ENCODE measurements around the gene GPR55. TPM values are rescaled to one million over a fixed set of nuclear protein-coding genes. Genes with fewer than 3 reads are reported as not detected.
"Not testable (repeated sequence)": the region's sequence is repeated elsewhere in the genome, so short reads cannot be mapped to it uniquely, and the experiment has no call there.

Gene GPR55
- polyA plus RNA-seq, 4 donors, result 0.16 to 0.55 (median 0.29) TPM

DNA sequence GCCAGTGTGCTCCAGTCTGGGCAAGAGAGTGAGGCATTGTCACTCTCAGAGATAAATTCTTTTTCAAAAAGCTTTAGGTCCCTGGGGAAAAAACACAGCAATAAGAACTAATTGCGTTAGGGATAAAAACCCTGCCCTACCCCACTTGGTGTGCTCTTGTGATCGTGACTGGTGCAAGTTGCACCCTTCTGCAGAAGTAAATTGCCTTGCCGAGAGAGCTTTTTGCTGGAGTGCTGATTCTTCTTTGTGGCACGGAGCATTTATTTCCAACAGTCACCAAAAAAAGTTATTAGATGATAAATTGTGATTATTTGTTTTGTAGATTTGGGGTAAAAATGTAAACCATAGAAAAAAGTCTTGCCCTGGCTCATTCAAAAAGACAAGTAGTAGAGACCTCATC lies 12.3 kb upstream of the GPR55 start:
- no peak for DNase-seq (ENCODE audit: low read depth in 4 of 4, low spot score in 3 of 4)

DNA sequence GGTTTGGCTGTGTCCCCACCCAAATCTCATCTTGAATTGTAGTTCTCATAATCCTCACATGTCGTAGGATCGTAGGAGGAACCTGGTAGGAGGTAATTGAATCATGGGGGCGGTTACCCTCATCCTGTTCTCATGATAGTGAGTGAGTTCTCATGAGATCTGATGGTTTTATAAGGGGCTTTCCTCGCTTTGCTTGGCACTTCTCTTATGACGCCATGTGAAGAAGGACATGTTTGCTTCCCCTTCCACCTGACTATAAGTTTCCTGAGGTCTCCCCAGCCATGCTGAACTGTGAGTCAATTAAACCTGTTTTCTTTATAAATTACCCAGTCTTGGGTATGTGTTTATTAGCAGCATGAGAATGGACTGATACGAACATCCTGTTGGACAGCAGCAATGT lies 11.2 kb upstream of the GPR55 start:
- not testable (repeated sequence) for DNase-seq (ENCODE audit: low read depth in 4 of 4, low spot score in 3 of 4)

DNA sequence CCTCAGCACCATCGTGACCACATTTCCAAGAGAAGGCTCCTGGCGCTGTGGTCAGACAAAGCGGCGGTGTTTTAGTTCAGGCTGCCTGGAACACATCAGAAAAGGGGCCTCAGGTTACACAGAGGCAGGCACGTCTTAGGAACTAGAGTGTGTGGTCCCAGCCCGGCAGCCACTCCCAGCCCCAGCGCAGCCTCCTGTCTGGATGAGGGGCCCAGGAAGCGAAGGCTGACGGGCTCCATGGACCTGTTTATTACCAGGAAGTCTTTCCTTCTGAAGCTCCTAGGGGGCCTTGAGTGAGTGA lies 10.0 kb upstream of the GPR55 start:
- no peak for DNase-seq (ENCODE audit: low read depth in 4 of 4, low spot score in 3 of 4)

DNA sequence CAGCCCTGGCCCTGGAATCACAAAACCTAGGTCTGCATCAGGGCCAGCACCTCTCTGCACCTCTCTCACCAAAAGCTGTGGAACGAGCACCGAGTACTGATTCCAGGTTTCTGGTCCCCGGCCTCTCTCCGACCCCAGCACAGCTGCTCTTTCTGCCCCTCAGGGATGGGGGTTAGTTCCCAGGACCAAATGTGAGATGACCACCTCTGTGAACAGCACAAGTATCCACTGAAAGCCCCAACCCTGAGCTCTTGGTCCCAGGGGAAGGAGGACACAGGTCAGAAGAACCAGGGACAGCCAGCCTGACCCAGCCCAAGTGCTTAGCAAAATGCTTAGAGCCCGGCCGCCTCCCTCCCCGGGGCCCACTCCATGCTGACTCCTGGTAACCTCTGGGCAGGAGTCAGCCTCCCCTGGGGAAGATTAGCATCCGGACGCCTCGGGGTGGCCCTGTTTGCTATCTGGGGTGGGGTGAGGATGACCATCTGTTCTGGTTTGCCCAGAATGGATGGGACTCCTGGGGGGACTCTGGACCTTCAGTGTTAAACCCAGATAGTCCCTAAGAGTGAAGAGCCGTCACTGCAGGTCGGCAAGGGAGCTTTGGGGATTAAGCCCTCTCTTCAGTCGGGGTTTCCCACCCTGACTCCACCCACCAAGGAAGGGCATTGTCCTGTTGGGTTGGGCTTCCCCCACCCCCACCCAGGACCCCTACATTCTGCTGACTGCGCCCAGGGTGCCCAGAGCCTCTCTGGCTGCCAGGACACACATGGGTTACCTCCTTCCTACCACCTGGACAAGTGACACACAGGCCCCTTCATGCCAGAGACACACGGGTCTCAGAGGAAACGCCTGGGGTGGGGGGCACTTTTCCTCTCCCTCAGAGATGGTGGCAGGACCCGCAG lies 9.4 kb upstream of the GPR55 start:
- DNase-seq (ENCODE audit: low read depth in 4 of 4, low spot score in 3 of 4), result no peak

DNA sequence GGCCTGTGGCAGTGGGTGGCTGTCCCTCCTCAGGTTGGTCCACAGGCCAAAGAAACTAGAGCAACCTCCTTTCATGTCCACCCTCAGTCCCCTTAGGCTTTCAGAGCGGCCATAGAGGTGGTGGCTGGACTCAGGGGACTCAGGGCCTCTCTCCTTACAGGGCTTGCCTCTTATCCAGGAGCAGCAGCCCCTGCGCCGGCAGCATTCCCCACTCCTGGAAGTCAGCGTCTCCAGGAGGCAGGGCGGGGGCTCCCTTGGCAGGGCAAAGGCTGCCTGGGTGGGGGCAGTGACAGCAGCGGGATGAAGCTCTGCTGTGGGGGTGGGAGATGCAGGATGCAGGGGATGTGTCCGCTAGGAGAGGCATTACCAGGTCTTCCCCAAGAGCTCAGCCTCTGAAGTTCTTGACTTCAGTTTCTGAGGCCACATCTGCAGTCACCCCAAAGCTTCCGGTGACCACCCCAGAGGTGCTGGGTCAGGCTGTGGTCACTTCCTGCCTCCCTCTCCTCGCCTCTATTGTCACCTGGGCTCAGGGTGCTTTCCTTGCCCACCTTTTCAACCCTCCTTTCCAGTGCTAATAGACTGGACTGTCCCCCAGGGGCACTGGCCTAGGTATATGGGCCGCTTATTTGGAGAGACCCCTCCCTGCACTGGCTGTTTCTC lies 8.6 kb upstream of the GPR55 start:
- no peak for DNase-seq (ENCODE audit: low read depth in 4 of 4, low spot score in 3 of 4)

DNA sequence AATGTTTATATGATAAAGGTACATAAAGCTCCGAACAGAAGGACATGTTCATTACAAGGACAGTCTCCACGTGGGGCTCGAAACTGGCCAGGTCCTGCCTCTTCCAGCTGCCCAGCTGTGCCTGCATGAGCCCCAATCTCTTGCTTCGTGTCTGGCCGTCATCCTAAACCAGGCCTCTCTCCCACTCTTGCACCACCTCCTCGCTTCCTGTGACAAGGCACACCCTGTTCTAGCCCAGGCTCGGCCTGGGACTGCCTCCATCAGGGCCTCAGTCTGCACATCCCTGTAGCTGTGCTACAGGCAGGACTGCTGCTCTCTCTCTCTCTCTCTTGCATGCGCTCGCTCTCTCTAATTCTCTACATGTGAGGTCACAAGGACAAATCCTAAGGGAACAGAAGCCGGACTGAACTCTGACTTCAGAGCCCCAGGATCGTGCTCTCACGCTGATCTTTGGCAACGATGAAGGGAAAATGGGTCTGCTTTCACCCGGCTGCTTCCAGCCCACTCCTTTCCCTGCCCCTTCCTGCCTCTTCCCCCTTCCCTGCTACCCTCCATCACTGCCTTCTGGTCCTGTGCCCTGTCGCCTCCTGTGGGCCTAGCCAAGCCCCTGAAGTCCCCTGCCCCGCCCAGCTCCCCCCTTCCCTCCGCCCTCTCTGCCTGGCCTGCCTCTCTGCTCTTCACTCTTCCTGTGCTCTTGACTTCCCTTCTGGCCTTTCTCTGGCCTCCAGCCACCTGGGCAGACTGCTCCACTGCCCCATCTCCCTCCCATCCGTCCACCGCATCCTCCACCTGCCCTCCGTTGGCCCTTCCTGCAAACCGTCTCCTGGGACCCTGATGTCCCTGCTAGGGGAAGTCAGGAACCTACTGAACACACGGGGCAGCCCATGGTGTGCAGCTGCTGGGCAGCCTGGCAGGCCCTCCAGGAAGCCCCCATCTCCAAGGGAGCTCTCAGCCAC lies 7.8 kb upstream of the GPR55 start:
- no peak for DNase-seq (ENCODE audit: low read depth in 4 of 4, low spot score in 3 of 4)

DNA sequence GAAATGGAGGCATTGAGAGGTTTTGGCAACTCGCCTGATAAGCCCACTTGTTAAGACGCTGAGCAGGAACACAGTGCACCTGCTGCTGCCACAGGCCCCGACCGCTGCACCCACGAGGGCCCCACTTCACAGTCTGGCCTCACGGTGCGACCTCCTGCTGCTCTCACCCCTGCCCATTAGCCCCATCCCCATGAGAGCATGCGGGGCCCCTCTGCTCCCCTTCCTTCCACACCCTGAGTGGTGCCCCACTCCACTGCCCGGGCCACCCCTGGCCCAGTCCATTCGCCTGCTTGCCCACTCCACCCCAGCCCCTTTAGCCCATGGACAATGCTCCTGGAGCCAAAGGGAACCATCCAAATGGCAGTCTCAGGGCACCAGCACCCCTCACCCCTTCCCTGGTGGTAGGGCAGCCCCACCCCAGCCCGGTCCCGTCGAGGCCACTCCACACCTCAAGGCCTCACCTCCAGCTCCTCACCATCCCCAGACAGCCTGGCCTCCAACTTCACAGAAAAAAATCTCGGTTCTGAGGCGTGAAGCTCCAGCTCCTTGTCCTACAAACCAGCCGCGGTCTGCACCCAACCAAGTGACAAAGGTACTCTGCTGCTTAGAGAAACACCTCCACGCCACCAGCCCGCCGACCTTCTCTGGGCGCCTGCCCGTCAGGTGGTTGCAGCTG lies 6.7 kb upstream of the GPR55 start:
- DNase-seq (ENCODE audit: low read depth in 4 of 4, low spot score in 3 of 4), result no peak

DNA sequence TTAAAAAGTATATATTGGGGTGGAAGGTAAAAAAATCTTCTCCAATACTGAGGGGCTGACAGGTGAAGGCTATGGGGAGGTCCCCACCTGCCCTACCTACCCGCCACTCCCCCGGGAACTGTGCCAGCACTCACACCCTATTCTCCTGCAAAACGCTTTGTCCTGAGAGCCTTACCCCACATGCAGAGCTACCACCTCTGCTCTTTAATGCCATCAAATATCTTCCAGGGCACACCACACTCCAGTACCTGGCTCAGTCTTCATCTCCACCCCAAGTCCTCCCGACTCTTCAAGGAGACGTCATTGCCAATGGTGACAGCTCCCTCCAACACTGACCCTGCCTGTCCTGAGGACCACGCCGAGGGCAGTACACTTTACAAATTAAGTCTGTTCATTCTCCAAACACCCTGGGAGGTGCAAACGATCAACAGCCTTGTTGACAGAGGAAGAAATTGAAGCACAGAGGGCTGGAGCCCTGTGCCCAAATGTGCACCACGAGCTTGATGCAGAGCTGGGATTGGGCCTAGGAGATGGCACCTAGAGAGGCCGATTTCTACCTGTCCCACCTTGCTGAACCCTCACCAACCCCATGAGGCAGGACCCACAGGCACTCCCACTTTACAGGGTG lies 6.0 kb upstream of the GPR55 start:
- no peak for DNase-seq (ENCODE audit: low read depth in 4 of 4, low spot score in 3 of 4)

DNA sequence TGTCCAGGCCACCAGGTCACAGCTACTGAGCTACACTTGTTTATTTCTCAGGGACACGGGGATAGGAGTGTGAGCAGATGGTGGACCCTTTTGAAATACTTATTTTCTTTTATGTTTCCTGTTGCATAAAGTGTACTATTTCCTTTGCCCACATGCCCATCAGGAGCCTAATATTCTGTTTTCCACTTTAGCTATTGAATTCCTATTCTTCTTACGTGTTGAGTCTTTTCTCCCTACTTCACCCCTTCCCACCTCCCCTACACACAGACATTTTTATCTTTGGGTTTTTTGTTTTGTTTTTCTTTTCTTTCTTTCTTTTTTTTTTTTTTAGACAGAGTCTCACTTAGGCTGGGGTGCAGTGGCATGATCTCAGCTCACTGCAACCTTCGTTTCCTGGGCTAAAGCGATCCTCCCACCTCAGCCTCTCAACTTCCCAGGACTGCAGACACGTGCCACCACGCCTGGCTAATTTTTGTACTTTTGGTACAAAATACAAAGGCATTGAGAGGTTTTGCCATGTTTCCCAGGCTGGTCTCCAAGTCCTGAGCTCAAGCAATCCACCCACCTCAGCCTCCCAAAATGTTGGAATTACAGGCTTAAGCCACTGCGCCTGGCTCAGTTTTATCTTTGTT lies 5.2 kb upstream of the GPR55 start:
- no peak for DNase-seq (ENCODE audit: low read depth in 4 of 4, low spot score in 3 of 4)

DNA sequence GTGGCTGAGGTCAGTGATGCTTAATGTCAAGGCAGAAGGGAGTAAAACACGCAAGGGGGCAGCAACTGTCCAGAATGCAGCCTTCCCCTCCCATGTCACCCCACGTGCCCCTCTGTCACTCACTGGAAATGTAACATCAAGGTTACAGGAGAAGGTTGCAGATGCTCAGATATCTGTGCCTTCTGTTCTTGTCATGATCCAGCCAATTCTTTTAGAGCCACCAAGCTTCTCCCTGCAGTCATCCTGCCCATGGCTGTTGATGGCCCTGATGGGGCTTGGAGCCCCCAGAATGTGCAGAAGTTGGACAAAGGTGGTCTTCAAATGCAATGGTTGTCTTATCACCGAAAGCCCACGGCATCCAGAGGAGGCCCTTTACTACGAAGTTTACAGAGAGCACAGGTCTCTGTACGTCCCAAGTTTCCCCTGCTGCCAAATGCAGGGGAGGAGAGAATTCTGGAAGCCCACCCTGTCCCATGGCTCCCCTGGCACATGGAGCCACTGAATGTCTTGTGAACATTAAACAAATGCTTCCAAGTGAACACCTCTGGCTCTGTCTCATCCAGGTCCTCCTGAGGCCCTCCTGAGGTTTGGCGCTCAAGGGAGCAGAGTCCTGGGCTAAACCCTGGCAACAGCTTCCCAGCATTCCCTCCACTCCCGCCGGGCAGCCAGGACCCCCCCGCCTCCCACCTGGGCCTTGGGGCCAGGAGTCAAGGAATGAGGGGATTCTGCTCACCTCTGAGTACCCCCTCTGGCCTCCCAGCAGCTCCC lies 4.5 kb upstream of the GPR55 start:
- no peak for DNase-seq (ENCODE audit: low read depth in 4 of 4, low spot score in 3 of 4)

DNA sequence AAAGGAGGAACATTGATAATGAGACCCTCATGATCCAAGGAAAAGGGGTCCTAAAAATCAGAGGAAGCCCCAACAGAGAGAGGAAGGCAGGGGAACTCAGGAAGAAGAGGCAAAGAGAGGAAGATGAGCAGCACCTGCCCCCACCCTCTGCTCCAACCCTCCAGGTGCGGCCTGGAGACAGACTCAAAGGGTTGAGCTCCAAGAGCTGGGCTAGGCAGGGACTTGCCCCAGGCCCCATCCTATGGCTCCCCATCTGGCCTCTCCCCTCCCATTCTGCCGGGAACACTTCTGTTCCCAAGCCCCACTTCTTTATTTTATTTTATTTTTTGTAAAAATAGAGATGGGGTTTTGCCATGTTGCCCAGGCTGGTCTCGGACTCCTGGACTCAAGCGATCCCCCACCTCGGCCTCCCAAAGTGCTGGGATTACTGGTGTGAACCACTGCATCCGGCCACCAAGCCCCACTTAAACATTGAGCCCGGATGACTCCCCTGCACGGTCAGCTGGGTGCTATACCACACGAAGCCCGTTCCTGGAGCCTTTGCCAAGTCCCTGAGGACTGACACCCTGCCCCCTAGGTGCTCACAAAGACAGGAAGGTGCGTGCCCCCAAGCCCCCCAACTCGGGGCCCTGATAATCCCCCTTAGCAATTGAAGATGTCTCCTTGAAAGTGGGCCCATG lies 3.8 kb upstream of the GPR55 start:
- DNase-seq (ENCODE audit: low read depth in 4 of 4, low spot score in 3 of 4), result no peak

DNA sequence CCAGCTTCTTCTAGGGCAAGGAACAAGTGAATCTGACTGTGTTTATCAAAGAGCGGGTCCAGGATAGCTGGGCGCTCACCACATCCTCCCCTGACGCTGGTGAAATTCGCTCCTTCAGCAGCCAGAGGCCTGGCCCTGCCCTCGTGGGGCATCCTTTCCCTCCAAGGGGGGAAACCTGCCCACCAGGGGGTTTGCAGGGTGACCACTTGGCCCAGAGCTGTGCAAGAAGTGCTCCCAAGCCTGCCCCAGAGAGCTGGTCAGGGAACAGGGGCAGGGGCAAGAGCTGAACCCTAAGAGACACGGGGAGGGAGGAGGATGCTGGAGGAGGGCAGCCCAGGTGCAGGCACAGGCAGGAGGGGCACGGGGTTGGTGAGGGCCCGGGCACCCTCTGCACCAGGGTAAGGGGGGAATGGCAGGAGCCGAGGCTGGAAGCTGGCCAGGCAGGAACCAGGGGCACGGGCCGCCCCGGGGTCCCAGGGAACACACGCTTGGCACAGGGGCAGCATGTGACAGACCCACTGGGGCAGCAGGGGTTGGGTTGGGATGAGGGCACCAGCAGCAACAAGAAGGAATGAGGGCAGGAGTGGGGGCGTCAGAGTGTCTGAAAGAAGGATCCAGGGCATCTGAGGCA lies 2.8 kb upstream of the GPR55 start:
- DNase-seq (ENCODE audit: low read depth in 4 of 4, low spot score in 3 of 4), result no peak

DNA sequence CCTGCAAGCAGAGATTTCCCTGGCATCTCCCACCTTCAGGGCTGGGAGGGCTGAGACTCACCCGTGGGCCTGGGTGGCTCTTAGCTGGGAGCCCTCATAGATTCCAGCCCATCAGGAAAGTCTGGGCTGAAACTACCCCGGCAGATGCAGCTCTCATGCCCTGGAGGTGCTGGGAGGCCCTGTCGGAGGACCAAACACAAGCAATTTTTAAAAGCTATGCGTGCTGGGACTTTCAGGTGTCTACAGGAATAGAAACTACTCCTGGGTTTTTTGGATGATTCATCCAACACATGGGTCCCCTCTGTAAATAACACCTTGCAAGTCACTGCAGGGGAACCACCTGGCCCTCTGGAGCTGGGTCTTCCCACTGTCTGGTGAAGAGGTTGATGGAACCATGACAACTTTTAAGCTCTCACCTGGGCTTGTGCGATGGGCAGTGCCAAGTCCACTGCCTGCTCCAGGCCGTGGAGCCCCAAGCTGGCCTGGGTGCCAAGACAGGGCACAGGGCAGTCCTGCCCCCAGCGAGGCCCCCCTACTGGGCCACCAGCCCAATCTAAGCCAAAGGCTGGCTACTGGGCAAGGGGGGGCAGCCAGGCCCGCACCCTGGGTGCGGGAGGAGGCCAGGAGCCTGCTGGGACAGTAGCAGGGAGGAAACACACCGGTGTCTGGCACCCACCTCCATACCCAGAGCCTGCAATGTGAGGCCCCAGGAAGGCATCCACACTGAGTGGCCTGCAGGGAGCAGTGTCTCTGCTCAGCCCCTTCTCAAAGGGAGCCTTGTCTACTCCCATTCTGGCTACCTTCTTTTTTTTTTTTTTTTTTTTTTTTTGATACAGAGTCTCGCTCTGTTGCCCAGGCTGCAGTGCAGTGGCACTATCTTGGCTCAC lies 1.1 kb upstream of the GPR55 start:
- no peak for DNase-seq (ENCODE audit: low read depth in 4 of 4, low spot score in 3 of 4)

DNA sequence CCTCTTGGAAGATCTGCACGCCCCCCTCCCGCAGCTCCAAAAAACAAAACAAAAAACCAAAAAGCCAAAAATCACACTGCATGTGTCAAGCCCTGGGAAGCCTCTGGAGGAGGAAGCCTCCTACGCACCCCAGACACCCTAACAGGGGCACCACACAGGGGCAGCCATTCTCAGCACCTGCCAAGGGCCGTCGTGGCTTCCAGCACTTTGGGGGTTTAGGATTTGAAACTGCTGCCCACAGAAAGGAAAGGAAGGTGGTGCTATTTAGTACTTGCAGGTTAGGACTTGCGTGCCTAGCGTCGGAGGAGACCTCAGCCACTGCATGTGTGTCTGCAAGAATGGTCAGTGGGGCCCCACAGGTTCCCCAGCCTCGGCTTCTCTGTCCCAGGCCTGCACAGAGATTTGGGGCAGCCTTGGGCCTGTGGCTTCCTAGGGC lies 419 bp upstream of the GPR55 start:
- DNase-seq (ENCODE audit: low read depth in 4 of 4, low spot score in 3 of 4), result no peak

DNA sequence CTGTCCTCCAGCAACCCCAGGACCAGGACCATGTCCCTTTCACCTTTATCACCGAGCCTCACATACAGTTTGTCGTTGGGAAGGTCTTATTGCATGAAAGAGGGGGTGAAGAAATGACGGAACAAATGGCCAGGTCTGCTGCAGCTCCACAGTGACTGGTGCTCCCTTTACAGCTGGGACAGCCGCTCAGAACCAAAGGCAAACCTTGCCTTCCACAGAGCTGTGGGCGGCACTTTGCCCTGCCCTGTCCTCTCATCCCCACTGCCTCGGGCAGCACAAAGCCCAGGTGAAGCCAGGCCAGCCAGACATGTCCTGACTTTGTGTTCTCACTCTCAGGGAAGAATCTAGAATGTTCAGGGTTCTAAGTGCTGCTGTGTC lies 961 bp downstream of the GPR55 start:
- DNase-seq (ENCODE audit: low read depth in 4 of 4, low spot score in 3 of 4), result no peak

DNA sequence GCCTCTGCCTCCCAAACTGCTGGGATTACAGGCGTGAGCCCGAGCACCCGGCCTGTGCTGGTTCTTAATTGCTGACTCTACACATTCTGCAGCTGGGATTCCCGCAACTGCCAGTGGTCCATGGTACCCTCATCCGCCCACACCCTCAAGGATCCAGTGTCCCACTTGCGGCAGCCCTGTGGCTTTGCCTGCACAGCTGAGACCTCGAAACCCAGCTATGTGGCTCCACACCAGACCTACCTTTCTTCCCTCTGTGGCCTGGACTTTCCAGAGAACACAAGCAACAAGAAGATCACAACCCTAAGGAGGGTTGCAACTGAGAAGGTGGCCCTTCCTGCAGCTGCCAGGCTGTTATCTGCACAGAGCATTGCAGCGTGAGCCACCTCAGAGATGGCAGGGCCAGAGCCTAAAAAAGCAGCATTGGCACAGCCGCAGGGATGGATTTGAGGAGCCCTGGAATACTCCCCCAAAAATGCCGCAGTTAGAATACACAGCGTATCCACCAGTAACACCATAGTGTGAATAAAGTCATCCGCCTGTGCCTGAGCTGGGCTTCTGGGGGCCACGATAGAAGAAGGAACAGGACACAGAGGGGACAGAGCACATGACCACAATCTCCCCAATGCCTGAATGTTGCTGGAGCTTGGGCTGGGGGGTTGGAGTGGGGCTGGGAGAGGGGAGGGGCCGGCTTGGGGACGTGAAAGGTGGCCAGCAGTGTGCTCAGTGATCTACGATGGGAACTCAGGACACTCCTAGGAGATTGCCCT lies 1.9 kb downstream of the GPR55 start:
- DNase-seq (ENCODE audit: low read depth in 4 of 4, low spot score in 3 of 4), result no peak
